PC-9 (cell line): ENCODE measurements around the gene MLANA. TPM values are rescaled to one million over a fixed set of nuclear protein-coding genes. Genes with fewer than 3 reads are reported as not detected.

Experiments used
- BruUV-seq: library from RNA; stranded (reverse); fragments of 400-500 nt; replicated peaks from 2 replicates; lab custom pipeline; 2021; lab: Mats Ljungman, UMichigan
- CTCF ChIA-PET: fragments of 300-600 bp; sonication (Branson Sonifier 250); formaldehyde crosslinking; loops from one replicate; lab custom pipeline; 2022; ENCODE audit warnings: antibody characterized with exemption; lab: Charles Lee
- POLR2A ChIA-PET: fragments of 300-600 bp; sonication (Branson Sonifier 250); formaldehyde crosslinking; loops from one replicate; lab custom pipeline; 2022; ENCODE audit warnings: antibody characterized with exemption; ENCODE audit not compliant: unreplicated experiment; lab: Charles Lee
- DNase-seq, 2 experiments: peaks; one replicate each; pipeline versions ENCODE4 v3.0.0 to v3.0.0-alpha.2; 2015 to 2022; ENCODE audit warnings: mixed read lengths in 1 of 2
- H2AFZ ChIP-seq: fragments of 200-600 bp; sonication (generic); 2 replicates; pipeline ENCODE4 v1.8.1; 2017; ENCODE audit warnings: antibody characterized with exemption
- H3F3A ChIP-seq: fragments of 200-600 bp; sonication (generic); 2 replicates; pipeline ENCODE4 v1.8.1; 2017; ENCODE audit warnings: antibody characterized with exemption, mild to moderate bottlenecking, low read depth; ENCODE audit not compliant: insufficient read depth
- H3K27ac ChIP-seq: fragments of 200-600 bp; sonication (generic); 2 replicates; pipeline ENCODE4 v1.6.1; 2016; ENCODE audit warnings: mixed run types
- H3K27me3 ChIP-seq: fragments of 200-600 bp; sonication (generic); 2 replicates; pipeline ENCODE4 v1.6.1; 2016; ENCODE audit warnings: low read depth, mixed run types; ENCODE audit not compliant: insufficient read depth
- H3K36me3 ChIP-seq: fragments of 200-600 bp; sonication (generic); 2 replicates; pipeline ENCODE4 v1.6.1; 2016; ENCODE audit warnings: low read depth, mixed run types
- H3K4me1 ChIP-seq: fragments of 200-600 bp; sonication (generic); replicated peaks from 2 replicates; pipeline ENCODE4 v1.6.1; 2016; ENCODE audit warnings: mixed run types; ENCODE audit not compliant: insufficient read depth
- H3K4me2 ChIP-seq: fragments of 200-600 bp; sonication (generic); 2 replicates; pipeline ENCODE4 v1.6.1; 2017; ENCODE audit warnings: mixed run types
- H3K4me3 ChIP-seq: fragments of 200-600 bp; sonication (generic); 2 replicates; pipeline ENCODE4 v1.6.1; 2016; ENCODE audit warnings: mixed run types
- H3K79me2 ChIP-seq: fragments of 200-600 bp; sonication (generic); 2 replicates; pipeline ENCODE4 v1.6.1; 2017; ENCODE audit warnings: low read depth, mixed run types
- H3K9me2 ChIP-seq: fragments of 200-600 bp; sonication (generic); 2 replicates; pipeline ENCODE4 v1.8.1; 2017; ENCODE audit warnings: mild to moderate bottlenecking; ENCODE audit not compliant: insufficient read depth
- H3K9me3 ChIP-seq: fragments of 200-600 bp; sonication (generic); 2 replicates; pipeline ENCODE4 v1.8.1; 2016; ENCODE audit warnings: low read depth; ENCODE audit not compliant: insufficient read depth
- H4K20me1 ChIP-seq: fragments of 200-600 bp; sonication (generic); 2 replicates; pipeline ENCODE4 v1.8.1; 2017; ENCODE audit not compliant: insufficient read depth
- EZH2 ChIP-seq: fragments of 200-600 bp; sonication (generic); IDR thresholded peaks from 2 replicates; pipeline ENCODE4 v1.8.0; 2017; ENCODE audit warnings: antibody characterized with exemption, low read depth
- intact Hi-C: fragments of 100-400 bp; cut with micrococcal nuclease; formaldehyde crosslinking; loops from one replicate; pipeline ENCODE4 v1.10.0; 2022; ENCODE audit not compliant: unreplicated experiment
- total RNA-seq: library from RNA; stranded (reverse); gene quantifications from 2 replicates; pipeline ENCODE4 v1.2.3, GENCODE V29; 2021
- TF ChIP-seq, protein P1 (sequence below): fragments of 200-600 bp; sonication (generic); conservative IDR thresholded peaks from 2 replicates; pipeline ENCODE4 v1.6.1; 2017; ENCODE audit warnings: mixed run types, antibody characterized with exemption, mild to moderate bottlenecking, moderate library complexity

The MLANA gene
- total RNA-seq, 1 experiment from 2014 or later, result not detected

DNA sequence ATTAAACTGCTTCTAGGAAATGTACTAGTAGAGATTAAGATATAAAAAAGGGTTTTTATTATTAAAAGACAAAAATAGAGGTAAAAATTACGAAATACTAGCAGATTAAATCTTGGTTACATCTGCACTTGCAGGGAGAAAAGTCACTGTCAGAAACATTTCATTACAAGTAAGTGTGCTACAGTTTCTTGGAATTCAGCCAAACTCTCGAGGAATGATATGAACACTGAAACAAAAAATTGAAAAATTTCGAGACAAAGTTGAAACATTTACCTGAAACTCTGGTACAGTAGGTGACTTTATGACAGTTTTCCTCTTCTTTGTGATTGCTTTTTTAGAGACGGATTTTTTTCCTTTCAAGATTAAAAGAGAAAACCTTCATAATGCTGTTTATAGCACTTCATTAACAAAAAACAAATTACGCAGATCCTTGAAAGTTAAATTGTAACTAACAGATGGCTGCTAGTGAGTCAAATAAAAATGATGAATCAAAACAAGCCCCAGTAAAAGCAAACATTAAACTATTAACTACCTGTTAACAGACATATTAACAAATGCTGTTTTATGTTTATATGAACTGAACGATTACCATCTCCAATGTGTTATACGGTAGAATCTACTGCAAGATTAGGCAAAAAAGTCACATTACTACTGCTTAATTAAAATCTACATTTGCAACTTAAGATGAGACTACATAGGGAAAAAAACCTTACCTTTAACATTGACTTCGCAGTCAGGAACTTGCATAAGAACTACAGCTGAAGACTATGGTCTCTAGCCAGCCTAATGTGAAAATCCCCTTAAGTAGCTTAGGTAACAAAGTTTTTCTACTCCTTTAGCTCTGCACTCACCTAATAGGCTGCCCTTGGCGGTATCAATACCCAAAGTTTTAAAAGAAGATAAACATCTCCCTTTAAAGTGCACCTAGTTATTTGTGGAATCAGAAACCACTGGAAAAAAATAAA lies 63.3 kb downstream of the MLANA start:
- Histone ChIP-seq H3K9me2 (no peaks in the 10 kb centered on the region), H3K9me3 (no peaks in the 10 kb centered on the region), H3K27me3 (no peaks in the 10 kb centered on the region), H3K4me1 (peaks cover 13% of the 10 kb centered on the region), H4K20me1 (no peaks in the 10 kb centered on the region), H3K4me2 (no peak overlapping the region), H3F3A (peaks cover 4% of the 10 kb centered on the region; the same call in 1 of the 2 replicates), H3K27ac (no peak overlapping the region), H3K36me3 (no peaks in the 10 kb centered on the region), H3K79me2 (no peaks in the 10 kb centered on the region), H2AFZ (no peak overlapping the region), H3K4me3 (no peak overlapping the region)
- BruUV-seq, result no TSS peak
- no peak for DNase-seq
- TF ChIP-seq, protein P1, sequence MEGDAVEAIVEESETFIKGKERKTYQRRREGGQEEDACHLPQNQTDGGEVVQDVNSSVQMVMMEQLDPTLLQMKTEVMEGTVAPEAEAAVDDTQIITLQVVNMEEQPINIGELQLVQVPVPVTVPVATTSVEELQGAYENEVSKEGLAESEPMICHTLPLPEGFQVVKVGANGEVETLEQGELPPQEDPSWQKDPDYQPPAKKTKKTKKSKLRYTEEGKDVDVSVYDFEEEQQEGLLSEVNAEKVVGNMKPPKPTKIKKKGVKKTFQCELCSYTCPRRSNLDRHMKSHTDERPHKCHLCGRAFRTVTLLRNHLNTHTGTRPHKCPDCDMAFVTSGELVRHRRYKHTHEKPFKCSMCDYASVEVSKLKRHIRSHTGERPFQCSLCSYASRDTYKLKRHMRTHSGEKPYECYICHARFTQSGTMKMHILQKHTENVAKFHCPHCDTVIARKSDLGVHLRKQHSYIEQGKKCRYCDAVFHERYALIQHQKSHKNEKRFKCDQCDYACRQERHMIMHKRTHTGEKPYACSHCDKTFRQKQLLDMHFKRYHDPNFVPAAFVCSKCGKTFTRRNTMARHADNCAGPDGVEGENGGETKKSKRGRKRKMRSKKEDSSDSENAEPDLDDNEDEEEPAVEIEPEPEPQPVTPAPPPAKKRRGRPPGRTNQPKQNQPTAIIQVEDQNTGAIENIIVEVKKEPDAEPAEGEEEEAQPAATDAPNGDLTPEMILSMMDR, result no peak
- TF ChIP-seq EZH2, result no peak
- intact Hi-C loops, result no loop called here
- ChIA-PET POLR2A (no interaction called here), CTCF (no interaction called here)

DNA sequence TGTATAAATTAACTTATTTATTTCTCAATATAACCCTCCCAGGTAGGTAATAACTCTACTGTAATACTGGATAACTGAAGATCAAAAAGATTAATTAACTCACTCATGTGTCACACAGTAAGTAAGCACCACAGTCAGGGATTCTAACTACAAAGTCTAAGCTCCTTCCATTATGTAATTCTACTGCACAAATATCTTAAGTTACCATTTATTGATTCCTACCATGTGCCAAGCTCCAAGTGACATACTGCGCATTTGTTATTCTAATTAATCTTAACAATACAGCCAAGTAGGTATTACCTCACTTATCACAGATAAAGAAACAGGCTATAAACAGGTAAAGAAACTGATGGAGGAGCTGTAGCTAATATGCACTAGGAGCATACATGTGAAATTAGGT lies 66.5 kb downstream of the MLANA start:
- Histone ChIP-seq H4K20me1 (no peaks in the 10 kb centered on the region), H3K4me2 (no peak overlapping the region), H3F3A (no peaks in the 10 kb centered on the region), H3K79me2 (no peaks in the 10 kb centered on the region), H3K27me3 (no peaks in the 10 kb centered on the region), H3K27ac (no peak overlapping the region), H3K9me3 (no peaks in the 10 kb centered on the region), H3K36me3 (no peaks in the 10 kb centered on the region), H3K4me1 (no peaks in the 10 kb centered on the region), H2AFZ (no peak overlapping the region), H3K9me2 (no peaks in the 10 kb centered on the region), H3K4me3 (no peak overlapping the region)
- no peak for DNase-seq
- intact Hi-C loops, result no loop called here
- TF ChIP-seq EZH2, result no peak
- TF ChIP-seq, protein P1, result no peak
- ChIA-PET POLR2A (no interaction called here), CTCF (no interaction called here)
- BruUV-seq, result no TSS peak

DNA sequence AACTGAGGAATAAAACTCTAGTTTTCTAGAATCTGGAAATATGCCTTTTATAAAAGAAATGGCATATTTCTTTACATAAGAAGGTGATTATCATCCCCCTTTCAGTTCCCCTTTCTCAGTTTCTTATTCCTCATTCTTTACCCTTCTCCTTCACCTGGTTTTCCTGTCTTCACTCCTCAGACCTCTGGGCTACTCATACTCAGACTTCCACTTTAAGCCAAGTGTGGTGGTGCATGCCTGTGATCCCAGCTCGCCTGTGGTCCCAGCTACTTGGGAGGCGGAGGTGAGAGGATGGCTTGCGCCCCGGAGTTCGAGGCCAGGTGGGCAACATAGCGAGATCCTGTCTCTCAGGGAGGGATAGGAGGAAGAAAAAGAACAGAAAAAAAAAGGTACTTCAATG lies 67.6 kb downstream of the MLANA start:
- Histone ChIP-seq H3K79me2 (no peaks in the 10 kb centered on the region), H3K9me2 (no peaks in the 10 kb centered on the region), H3K36me3 (no peaks in the 10 kb centered on the region), H3K4me1 (no peaks in the 10 kb centered on the region), H3K27me3 (no peaks in the 10 kb centered on the region), H4K20me1 (no peaks in the 10 kb centered on the region), H3K4me2 (no peak overlapping the region), H2AFZ (no peak overlapping the region), H3F3A (no peaks in the 10 kb centered on the region), H3K4me3 (no peak overlapping the region), H3K27ac (no peak overlapping the region), H3K9me3 (no peaks in the 10 kb centered on the region)
- TF ChIP-seq EZH2, result no peak
- TF ChIP-seq, protein P1, result no peak
- intact Hi-C loops, result no loop called here
- ChIA-PET CTCF (interaction anchor here (0.6 kb wide), 1 partner anchor 241 kb away, joined by 9 read pairs; no protein-coding TSS in a partner anchor), POLR2A (interaction anchor here (0.5 kb wide), 1 partner anchor 26 kb away, joined by 6 read pairs; no protein-coding TSS in a partner anchor)
- DNase-seq, result no peak
- BruUV-seq, result no TSS peak

Other genes with a start within 250 kb of the MLANA start
- 51.0 and 64.6 TPM in 2 replicates for gene ERMP1, start 57.8 kb upstream of the MLANA start, total RNA-seq
- gene RANBP6, start 124.7 kb downstream of the MLANA start, total RNA-seq, result 7.4 and 7.9 TPM in 2 replicates